Effector memory CD4-positive, alpha-beta T cell (primary cell): ENCODE results near the gene CCDC126.

Experiments
- DNase-seq, 3 donors: peaks; one replicate each; pipeline ENCODE4 v3.0.0-alpha.2; 2020
- H3K27ac ChIP-seq: 2 replicates; pipeline ENCODE4 v1.7.0; 2013; ENCODE audit warnings: mild to moderate bottlenecking, low read length, moderate library complexity; ENCODE audit not compliant: insufficient read depth, poor library complexity, severe bottlenecking
- H3K27me3 ChIP-seq: replicated peaks from 2 replicates; pipeline ENCODE4 v1.7.0; 2013; ENCODE audit warnings: mild to moderate bottlenecking, low read length; ENCODE audit not compliant: insufficient read depth, control insufficient read depth, poor library complexity, severe bottlenecking
- H3K36me3 ChIP-seq: 2 replicates; pipeline ENCODE4 v1.7.0; 2013; ENCODE audit warnings: mild to moderate bottlenecking, low read length, moderate library complexity; ENCODE audit not compliant: control insufficient read depth, insufficient read depth
- H3K4me1 ChIP-seq: 2 replicates; pipeline ENCODE4 v1.7.0; 2013; ENCODE audit warnings: low read length, mild to moderate bottlenecking; ENCODE audit not compliant: control insufficient read depth, insufficient read depth, poor library complexity, severe bottlenecking
- H3K4me3 ChIP-seq: 2 replicates; pipeline ENCODE4 v1.7.0; 2013; ENCODE audit warnings: low read length, low read depth, mild to moderate bottlenecking; ENCODE audit not compliant: insufficient read depth, poor library complexity, severe bottlenecking
- H3K9me3 ChIP-seq: 2 replicates; pipeline ENCODE4 v1.7.0; 2013; ENCODE audit warnings: mild to moderate bottlenecking, low read length, moderate library complexity; ENCODE audit not compliant: control insufficient read depth

CCDC126 gene

DNA sequence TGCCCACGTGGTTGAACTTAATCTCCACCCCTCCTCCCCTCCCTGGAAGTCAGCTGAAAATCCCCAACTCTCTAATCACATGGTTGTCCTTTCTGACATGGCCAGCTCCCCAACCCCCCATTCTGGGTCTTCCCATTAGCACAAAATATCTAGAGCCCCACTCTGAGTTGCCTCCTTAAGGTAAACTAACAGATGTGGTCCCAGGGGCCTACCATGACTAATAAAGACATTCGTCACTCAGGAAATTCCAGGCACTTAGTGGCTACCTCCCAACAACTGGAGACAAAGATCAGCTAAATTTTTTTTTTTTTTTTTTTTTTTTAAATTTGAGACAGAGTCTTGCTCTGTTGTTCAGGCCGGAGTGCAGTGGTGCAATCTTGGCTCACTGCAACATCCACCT, 21.1 kb downstream of the CCDC126 start:
- Histone ChIP-seq H3K27me3 (no peaks in the 10 kb centered on the region), H3K27ac (no peak overlapping the region), H3K4me1 (no peaks in the 10 kb centered on the region), H3K4me3 (no peak overlapping the region), H3K36me3 (peaks cover 11% of the 10 kb centered on the region), H3K9me3 (no peaks in the 10 kb centered on the region)
- no peak for DNase-seq

DNA sequence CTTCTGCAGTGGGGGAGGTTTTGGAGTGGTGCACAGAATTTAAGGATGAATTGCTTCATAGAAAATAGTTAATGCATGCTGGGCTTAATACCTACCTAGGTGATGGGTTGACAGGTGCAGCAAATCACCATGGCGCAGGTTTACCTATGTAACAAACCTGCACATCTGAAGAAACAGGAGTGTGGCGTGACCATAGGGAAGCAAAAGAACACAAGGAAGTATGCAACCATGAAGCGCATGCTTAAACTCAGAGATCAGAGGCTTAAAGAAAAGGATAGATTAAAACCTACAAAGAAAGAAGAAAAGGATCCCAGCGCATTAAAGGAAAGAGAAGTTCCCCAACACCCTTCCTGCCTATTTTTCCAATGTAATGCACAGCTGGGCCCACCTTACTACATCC, 22.0 kb downstream of the CCDC126 start:
- Histone ChIP-seq H3K4me3 (no peak overlapping the region), H3K27me3 (no peaks in the 10 kb centered on the region)
- no peak for DNase-seq

DNA sequence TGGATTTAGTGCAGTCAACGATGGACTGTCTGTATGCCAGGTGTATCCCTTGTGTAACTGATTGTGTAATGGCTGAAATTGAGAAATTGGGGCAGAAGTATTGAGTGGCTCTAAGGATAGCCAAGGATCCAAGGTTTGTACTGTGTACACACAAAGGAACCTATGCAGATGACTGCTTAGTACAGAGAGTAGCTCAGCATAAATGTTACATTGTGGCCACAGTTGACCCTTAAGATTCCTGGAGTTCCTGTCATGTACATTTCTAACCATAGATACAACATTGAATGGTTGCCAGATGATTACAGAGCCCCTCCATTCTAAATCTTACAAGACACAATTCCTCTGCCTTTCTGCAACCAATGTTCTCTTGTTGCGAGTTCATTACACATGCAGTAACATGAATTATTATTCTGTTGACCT, 25.3 kb downstream of the CCDC126 start:
- H3K27ac ChIP-seq: no peak overlapping the region
- no peaks in the 10 kb centered on the region for H3K4me1 ChIP-seq
- no peak for DNase-seq
- no peak overlapping the region for H3K4me3 ChIP-seq
- H3K27me3 ChIP-seq: no peaks in the 10 kb centered on the region
- H3K36me3 ChIP-seq: peaks cover 4% of the 10 kb centered on the region
- H3K9me3 ChIP-seq: no peaks in the 10 kb centered on the region

More for the DNA sequence above, 22.0 kb downstream of the CCDC126 start:
- Histone ChIP-seq H3K27ac (no peak overlapping the region), H3K9me3 (no peaks in the 10 kb centered on the region), H3K36me3 (peaks cover 11% of the 10 kb centered on the region), H3K4me1 (no peaks in the 10 kb centered on the region)

DNA sequence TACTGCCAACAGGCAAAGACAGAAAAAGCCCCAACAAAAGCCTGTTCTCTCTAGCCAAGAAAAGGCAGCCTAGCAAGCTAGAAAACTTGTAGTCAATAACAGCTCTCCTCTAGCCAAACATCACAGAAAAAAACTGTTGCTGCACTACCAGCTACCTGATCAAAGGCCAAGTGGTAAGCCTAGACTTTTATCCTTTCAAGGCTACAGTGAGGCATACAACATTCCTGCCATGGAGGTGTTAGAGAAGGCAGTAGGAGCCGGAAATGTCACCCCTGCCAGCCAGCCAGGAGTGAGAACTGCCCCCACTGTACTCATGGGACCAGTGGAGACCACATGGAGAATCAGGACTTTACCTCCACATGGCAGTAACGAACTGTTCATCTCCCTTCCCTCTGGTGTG, 31.2 kb downstream of the CCDC126 start:
- H3K9me3 ChIP-seq: no peaks in the 10 kb centered on the region
- H3K27ac ChIP-seq: no peak overlapping the region
- no peak for DNase-seq
- H3K36me3 ChIP-seq: peaks cover 4% of the 10 kb centered on the region
- H3K4me1 ChIP-seq: no peaks in the 10 kb centered on the region
- no peaks in the 10 kb centered on the region for H3K27me3 ChIP-seq
- H3K4me3 ChIP-seq: no peak overlapping the region

DNA sequence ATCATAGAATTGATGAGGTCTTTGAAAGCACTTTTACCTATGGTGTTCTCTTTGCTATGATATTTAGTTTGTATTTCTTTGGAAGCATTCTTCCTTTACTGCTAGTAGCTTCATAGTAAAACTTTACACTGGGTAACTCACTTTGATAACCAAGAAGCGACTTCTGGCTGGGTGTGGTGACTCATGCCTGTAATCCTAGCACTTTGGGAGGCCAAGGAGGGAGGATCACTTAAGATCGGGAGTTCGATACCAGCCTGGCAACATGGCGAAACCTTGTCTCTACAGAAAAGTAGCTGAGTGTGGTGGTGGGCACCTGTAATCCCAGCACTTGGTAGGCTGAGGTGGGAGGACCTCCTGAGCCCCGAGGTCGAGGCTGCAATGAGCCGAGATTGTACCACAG, 36.2 kb downstream of the CCDC126 start:
- Histone ChIP-seq H3K36me3 (peaks cover 3% of the 10 kb centered on the region), H3K4me1 (no peaks in the 10 kb centered on the region), H3K27me3 (no peaks in the 10 kb centered on the region), H3K9me3 (no peaks in the 10 kb centered on the region), H3K4me3 (no peak overlapping the region), H3K27ac (no peak overlapping the region)
- DNase-seq: no peak

DNA sequence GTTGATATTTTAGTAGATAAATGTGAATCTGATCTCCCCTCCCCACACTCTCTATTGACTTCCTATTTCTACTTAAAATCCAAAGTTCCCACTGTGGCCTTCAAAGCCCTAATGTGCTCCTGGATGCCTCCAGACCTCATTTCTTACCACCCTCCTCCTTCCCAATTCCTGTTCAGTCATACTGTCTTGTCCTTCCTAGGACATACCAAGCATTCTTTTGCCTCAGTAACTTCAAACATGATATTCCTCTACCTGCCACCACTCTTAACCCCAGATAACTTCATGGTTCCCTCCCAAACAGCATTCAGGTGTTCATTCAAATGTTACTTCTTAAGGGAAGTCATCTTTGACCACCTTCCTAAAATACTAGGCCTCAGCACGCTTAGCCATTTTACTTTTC, 48.6 kb downstream of the CCDC126 start:
- H3K9me3 ChIP-seq: no peaks in the 10 kb centered on the region
- H3K27me3 ChIP-seq: no peaks in the 10 kb centered on the region
- no peak for DNase-seq
- H3K4me3 ChIP-seq: no peak overlapping the region
- no peaks in the 10 kb centered on the region for H3K4me1 ChIP-seq
- H3K27ac ChIP-seq: no peak overlapping the region
- H3K36me3 ChIP-seq: no peaks in the 10 kb centered on the region

DNA sequence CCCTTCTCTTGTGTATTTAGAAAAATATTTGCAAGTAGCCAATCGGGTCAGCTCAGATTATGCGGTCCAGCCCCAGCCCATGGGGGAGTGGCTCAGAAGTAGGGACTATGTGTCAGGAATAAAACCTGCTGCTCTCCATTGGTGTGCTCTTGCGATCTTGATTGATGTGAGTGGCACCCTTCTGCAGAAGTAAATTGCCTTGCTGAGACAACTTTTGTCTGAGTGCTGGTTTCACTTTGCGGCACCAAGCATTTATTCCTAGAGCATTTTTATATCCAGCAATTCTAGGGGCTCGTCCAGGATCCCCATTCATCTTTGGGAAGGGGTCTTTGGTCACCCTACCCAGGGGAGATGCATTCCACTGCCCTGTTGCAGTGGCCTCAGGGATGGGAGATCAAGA, 56.8 kb downstream of the CCDC126 start:
- no peak for DNase-seq
- Histone ChIP-seq H3K27me3 (no peaks in the 10 kb centered on the region), H3K9me3 (peaks cover 22% of the 10 kb centered on the region), H3K36me3 (no peaks in the 10 kb centered on the region), H3K4me3 (no peak overlapping the region), H3K4me1 (no peaks in the 10 kb centered on the region), H3K27ac (no peak overlapping the region)

DNA sequence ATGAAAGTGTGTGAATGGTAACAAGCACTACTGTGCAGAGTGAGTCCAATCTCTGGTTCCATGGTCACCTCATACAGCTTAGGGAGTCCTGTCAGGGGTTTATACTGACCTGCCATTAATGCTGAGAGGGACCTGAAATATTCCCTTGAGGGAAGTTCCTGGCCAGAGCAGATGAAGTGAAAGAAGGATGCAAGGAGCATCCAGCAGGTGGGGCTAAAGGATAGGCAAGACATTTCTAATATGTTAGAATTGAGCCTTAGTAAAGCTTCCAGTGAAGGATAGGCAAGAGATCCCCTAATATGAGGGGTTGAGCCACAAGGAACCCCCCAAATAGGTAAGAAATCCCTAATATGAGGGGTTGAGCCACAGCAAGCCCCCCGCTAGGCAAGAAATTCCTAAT, 57.3 kb downstream of the CCDC126 start:
- DNase-seq: no peak
- Histone ChIP-seq H3K27ac (no peak overlapping the region), H3K27me3 (no peaks in the 10 kb centered on the region)

DNA sequence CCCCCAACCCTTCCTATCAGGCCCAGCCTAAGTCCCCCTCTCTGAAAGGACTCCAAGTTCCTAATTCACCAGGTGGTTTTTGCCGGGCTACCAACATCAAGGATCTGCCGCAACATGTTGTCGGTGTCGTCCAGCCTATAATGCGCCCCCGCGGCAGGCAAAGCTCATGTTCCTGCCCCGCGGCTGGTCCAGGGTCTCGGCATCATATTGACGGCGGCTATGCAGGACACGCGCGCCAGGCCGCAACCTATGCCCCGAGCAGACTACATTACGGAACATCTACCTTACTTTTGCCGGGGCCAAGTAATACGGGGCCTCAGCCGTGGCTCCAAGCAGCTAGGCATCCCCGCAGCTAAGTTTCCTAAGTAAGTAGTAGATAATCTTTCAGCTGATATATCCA, 58.3 kb downstream of the CCDC126 start:
- Histone ChIP-seq H3K4me1 (no peaks in the 10 kb centered on the region), H3K27ac (no peak overlapping the region), H3K4me3 (no peak overlapping the region), H3K9me3 (peaks cover 22% of the 10 kb centered on the region), H3K27me3 (no peaks in the 10 kb centered on the region), H3K36me3 (no peaks in the 10 kb centered on the region)
- DNase-seq: no peak

More for the DNA sequence above, 57.3 kb downstream of the CCDC126 start:
- H3K4me1 ChIP-seq: no peaks in the 10 kb centered on the region
- no peaks in the 10 kb centered on the region for H3K36me3 ChIP-seq
- peaks cover 22% of the 10 kb centered on the region for H3K9me3 ChIP-seq
- no peak overlapping the region for H3K4me3 ChIP-seq

DNA sequence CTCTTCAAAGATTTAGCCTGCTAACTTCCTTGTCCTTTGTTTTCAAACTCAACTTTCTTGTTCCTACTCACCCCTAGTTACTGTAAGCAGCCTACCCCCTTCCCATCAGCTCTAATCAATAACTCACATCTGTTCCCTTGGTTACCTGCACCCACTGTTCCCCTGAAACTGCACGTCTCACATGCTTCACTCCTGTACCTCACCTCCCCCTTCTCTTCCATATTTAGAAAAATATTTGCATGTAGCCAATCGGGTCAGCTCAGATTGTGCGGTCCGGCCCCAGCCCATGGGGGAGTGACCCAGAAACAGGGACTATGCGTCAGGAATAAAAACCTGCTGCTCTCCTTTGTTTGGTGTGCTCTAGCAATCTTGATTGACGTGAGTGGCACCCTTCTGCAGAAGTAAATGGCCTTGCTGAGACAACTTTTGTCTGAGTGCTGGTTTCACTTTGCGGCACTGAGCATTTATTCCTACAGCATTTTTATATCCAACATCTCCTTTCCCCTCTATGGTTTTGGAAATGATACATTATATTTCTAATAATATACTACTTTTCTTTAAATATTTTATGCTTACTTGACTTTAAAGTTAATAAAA, 61.7 kb downstream of the CCDC126 start:
- Histone ChIP-seq H3K4me1 (no peaks in the 10 kb centered on the region), H3K36me3 (no peaks in the 10 kb centered on the region), H3K27ac (no peak overlapping the region), H3K4me3 (no peak overlapping the region), H3K9me3 (peaks cover 11% of the 10 kb centered on the region), H3K27me3 (no peaks in the 10 kb centered on the region)
- DNase-seq: no peak
